Measurements from ENCODE around the gene SLC25A1. TPM values are rescaled to one million over a fixed set of nuclear protein-coding genes. Genes with fewer than 3 reads are reported as not detected.

Gene SLC25A1
- total RNA-seq, 1 experiment from 2014 or later, result 201 TPM

GRCh38 chr22:19225560-19225959 is 47.0 kb upstream of the SLC25A1 start (continued):
- TF ChIP-seq ZNF532 (CRISPR knock-in tag; IDR thresholded peaks at IDR 0.05; ENCODE audit: borderline replicate concordance), result no peak

- CTCF ChIA-PET, result no interaction called here
- DNase-seq (ENCODE audit: low spot score), result no peak
- POLR2A ChIA-PET, result no interaction called here
- Mint-ChIP-seq H3K4me3 (no peak overlapping the region), H3K27me3 (ENCODE audit: low read depth) (no peaks in the 10 kb centered on the region), H3K27ac (no peak overlapping the region), H3K36me3 (peaks cover 67% of the 10 kb centered on the region), H3K4me1 (no peaks in the 10 kb centered on the region), H3K9me3 (peaks cover 22% of the 10 kb centered on the region)
- no peak for ATAC-seq
- TF ChIP-seq CREM (CRISPR knock-in tag; IDR thresholded peaks at IDR 0.05) (no peak), AFF4 (CRISPR knock-in tag; IDR thresholded peaks at IDR 0.05; ENCODE audit: borderline replicate concordance) (no peak), ATF6 (CRISPR knock-in tag; IDR thresholded peaks at IDR 0.05) (no peak), ARID4B (CRISPR knock-in tag; IDR thresholded peaks at IDR 0.05; ENCODE audit: borderline replicate concordance) (no peak), EMX1 (CRISPR knock-in tag; IDR thresholded peaks at IDR 0.05) (no peak), ZNF532 (CRISPR knock-in tag; IDR thresholded peaks at IDR 0.05; ENCODE audit: borderline replicate concordance) (no peak), SMAD3 (CRISPR knock-in tag; IDR thresholded peaks at IDR 0.05; ENCODE audit: borderline replicate concordance) (no peak), SP1 (CRISPR knock-in tag; conservative IDR thresholded peaks at IDR 0.05) (no peak), ZNF232 (CRISPR knock-in tag; IDR thresholded peaks at IDR 0.05) (no peak), ELF4 (CRISPR knock-in tag; IDR thresholded peaks at IDR 0.05; ENCODE audit: low read depth) (no peak)
Measured at GRCh38 chr22:19224985-19225384, 46.4 kb upstream of the SLC25A1 start.
